Measurements from ENCODE around the gene USP38. TPM values are rescaled to one million over a fixed set of nuclear protein-coding genes. Genes with fewer than 3 reads are reported as not detected.
A peak's percentile ranks its signal among the peaks of the same experiment; 100 is the strongest.

The USP38 gene, protein sequence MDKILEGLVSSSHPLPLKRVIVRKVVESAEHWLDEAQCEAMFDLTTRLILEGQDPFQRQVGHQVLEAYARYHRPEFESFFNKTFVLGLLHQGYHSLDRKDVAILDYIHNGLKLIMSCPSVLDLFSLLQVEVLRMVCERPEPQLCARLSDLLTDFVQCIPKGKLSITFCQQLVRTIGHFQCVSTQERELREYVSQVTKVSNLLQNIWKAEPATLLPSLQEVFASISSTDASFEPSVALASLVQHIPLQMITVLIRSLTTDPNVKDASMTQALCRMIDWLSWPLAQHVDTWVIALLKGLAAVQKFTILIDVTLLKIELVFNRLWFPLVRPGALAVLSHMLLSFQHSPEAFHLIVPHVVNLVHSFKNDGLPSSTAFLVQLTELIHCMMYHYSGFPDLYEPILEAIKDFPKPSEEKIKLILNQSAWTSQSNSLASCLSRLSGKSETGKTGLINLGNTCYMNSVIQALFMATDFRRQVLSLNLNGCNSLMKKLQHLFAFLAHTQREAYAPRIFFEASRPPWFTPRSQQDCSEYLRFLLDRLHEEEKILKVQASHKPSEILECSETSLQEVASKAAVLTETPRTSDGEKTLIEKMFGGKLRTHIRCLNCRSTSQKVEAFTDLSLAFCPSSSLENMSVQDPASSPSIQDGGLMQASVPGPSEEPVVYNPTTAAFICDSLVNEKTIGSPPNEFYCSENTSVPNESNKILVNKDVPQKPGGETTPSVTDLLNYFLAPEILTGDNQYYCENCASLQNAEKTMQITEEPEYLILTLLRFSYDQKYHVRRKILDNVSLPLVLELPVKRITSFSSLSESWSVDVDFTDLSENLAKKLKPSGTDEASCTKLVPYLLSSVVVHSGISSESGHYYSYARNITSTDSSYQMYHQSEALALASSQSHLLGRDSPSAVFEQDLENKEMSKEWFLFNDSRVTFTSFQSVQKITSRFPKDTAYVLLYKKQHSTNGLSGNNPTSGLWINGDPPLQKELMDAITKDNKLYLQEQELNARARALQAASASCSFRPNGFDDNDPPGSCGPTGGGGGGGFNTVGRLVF
- total RNA-seq (2013) = 17.9 TPM
- 10 to 100 TPM in 2 of 3 donors, 1 to 10 TPM in 1; 7.3 to 19.3 (median 12.4) TPM for polyA plus RNA-seq
- 25.4 and 26.2 TPM in 2 replicates for polyA minus RNA-seq
- total RNA-seq = 74.1 to 251 (median 217) reads per million in 11 experiments

DNA sequence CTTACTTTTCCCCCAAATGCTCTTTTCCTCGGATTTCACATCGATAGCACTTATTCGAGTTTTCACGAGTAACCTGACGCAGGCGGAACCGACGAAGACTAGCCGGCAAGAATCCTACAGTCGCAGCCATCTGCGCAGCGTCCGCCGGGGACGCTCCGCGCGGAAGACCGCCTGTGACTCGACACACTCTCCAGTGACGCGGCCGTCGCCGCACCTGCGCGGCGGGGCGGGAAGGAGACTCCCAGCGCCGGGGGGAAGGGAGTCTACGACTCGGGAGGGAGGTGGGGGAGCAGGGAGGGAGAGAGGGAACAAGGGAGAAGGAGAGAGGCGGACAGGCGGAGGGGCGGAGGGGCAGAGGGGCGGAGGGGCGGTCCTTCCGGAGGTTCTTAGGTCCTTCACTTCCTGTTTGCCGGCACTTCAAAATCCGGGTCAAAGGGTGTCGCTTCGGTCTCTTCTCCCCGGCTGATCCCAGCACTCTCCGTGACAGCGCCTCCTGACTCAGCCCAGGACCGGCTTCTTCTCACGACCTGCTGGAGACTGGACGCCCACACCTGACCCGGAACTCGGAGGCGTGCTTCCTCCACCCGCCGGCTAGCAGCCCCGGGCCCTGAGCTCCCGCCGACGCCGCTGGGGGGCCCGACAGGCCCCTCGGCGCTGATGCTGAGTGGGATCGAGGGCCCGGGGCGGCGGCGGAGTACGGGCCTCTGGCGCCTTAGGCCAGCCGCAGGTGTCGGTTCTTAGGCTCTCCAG is at the start of gene USP38:
USP38 (plus strand) TSS at position 415 of the 750 bp plus-strand sequence. CDS start 534 bp downstream, outside the sequence.
- Histone ChIP-seq H4K20me1 (ENCODE audit: insufficient read depth, low read length) (peaks cover 37% of the 10 kb centered on the region), H3K4me2 (replicated peaks; ENCODE audit: extremely low read depth, low read length, poor library complexity, severe bottlenecking) (peak within 1 kb of the TSS; percentile 73), H2AFZ (ENCODE audit: insufficient read depth, low read depth, low read length, poor library complexity, severe bottlenecking) (peak within 1 kb of the TSS; percentile 86), H3K79me2 (ENCODE audit: insufficient read depth, low read length) (peaks cover 48% of the 10 kb centered on the region), H3K9me3 (replicated peaks in 1 of 2; ENCODE audit: control insufficient read depth in 1 of 2, insufficient read depth in 1 of 2, low read length in 2 of 2) (no peaks in the 10 kb centered on the region), H3K4me3 (replicated peaks in 1 of 3; ENCODE audit: low read depth in 2 of 3, low read length in 3 of 3) (peak within 1 kb of the TSS; percentile 75 to 89 (median 85)), H3K4me1 (ENCODE audit: control insufficient read depth in 1 of 2, insufficient read depth in 2 of 2, low read length in 2 of 2) (peaks cover 37 to 56% of the 10 kb centered on the region in 2 donors), H3K27ac (ENCODE audit: low read depth in 1 of 2, low read length in 2 of 2) (peak within 1 kb of the TSS; percentile 80 to 96), H3K9ac (ENCODE audit: insufficient read depth, low read length, poor library complexity, severe bottlenecking) (peak within 1 kb of the TSS; percentile 96), H3K27me3 (ENCODE audit: control insufficient read depth in 2 of 2, insufficient read depth in 2 of 2, low read length in 2 of 2) (no peaks in the 10 kb centered on the region), H3K36me3 (replicated peaks in 1 of 2; ENCODE audit: control insufficient read depth in 1 of 2, insufficient read depth in 2 of 2, low read length in 2 of 2) (peaks cover 0 to 5% of the 10 kb centered on the region in 2 donors)
- Mint-ChIP-seq H3K9me3 (peaks cover 0 to 4% (median 0%) of the 10 kb centered on the region in 7 donors), H3K4me1 (peaks cover 45% of the 10 kb centered on the region), H3K36me3 (peaks cover 10 to 22% of the 10 kb centered on the region in 2 donors), H3K4me3 (peak within 1 kb of the TSS; percentile 98 to 99), H3K27me3 (ENCODE audit: low read depth in 3 of 3) (peaks cover 0 to 2% (median 0%) of the 10 kb centered on the region in 3 donors), H3K27ac (peak within 1 kb of the TSS; percentile 93 to 99 (median 95))
- WGBS (ENCODE audit: insufficient coverage) = under 1% methylated on average over 62 of the region's 71 CpGs
- TF ChIP-seq, protein P1, sequence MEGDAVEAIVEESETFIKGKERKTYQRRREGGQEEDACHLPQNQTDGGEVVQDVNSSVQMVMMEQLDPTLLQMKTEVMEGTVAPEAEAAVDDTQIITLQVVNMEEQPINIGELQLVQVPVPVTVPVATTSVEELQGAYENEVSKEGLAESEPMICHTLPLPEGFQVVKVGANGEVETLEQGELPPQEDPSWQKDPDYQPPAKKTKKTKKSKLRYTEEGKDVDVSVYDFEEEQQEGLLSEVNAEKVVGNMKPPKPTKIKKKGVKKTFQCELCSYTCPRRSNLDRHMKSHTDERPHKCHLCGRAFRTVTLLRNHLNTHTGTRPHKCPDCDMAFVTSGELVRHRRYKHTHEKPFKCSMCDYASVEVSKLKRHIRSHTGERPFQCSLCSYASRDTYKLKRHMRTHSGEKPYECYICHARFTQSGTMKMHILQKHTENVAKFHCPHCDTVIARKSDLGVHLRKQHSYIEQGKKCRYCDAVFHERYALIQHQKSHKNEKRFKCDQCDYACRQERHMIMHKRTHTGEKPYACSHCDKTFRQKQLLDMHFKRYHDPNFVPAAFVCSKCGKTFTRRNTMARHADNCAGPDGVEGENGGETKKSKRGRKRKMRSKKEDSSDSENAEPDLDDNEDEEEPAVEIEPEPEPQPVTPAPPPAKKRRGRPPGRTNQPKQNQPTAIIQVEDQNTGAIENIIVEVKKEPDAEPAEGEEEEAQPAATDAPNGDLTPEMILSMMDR (IDR thresholded peaks at IDR 0.05) = no peak
- DNase-seq = peak; percentile 93 to 98 (median 93)
- intact Hi-C loops (cut with micrococcal nuclease) = loop anchor here (5.0 to 10.0 kb wide), 5 partner anchors 150 to 1962 kb away; partner anchors contain the start of genes GAB1 (in 2 of the 2), SMARCA5 (in 2 of the 2) and ZNF330 (in 2 of the 2)

Measured in CD14-positive monocyte (primary cell).